Measurements from ENCODE around the gene RFX1. TPM values are rescaled to one million over a fixed set of nuclear protein-coding genes. Genes with fewer than 3 reads are reported as not detected.

RFX1 gene
- total RNA-seq, 1 experiment from 2014 or later, result 20.4 TPM

GRCh38 chr19:13952154-13952930 lies 53.8 kb downstream of the RFX1 start, which contains the start of gene DCAF15 (continued):
- TF ChIP-seq CREM (CRISPR knock-in tag; IDR thresholded peaks at IDR 0.05), result peak; percentile 68; the same call in 1 of the 2 replicates
- peak; percentile 96 for TF ChIP-seq NFYB (CRISPR knock-in tag; conservative IDR thresholded peaks at IDR 0.05; ENCODE audit: low read depth)

DNA sequence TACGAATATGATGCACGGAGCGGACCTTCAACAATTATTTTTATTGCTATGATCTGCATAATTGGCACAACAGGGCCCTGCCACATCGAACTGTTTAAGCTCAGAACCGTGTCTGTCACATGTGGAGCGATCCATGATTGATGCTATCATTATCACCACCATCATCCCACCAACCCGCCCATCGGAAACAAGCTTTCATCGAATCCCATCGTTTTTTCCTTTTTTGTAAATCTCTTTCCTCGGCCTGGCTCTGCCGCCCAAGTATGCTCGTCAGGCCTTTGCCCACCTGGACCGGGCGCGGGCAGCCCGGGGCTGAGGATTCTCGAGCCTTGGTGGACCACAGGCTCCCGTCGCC lies 54.3 kb downstream of the RFX1 start:
- CTCF ChIA-PET, result interaction anchor here (0.6 to 2.9 kb wide), 13 partner anchors 10 to 121 kb away, joined by 3 to 39 read pairs (median 13); partner anchors contain the start of genes IL27RA, MISP3 and PODNL1

DNA sequence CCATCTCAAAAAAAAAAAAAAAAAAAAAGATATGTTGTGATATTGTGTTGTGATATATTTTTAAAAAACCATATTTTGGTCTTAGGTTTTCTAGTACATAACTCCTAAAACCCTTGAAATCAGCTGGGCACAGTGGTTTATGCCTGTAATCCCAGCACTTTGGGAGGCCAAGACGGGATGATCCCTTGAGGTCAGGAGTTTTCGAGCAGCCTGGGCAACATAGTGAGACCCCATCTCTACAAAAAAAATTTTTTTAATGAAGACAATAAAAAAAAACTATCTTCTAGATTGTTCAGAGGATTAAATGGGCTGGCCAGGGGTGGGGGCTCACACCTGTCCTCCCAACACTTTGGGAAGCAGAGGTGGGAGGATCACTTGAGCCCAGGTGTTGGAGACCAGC lies 55.1 kb downstream of the RFX1 start:
- ATAC-seq (no peak), DNase-seq (ENCODE audit: low spot score) (no peak)
- no peak overlapping the region for H3K27ac Mint-ChIP-seq
- no peaks in the 10 kb centered on the region; the same call in none of the 2 replicates for H3K27me3 Mint-ChIP-seq (ENCODE audit: low read depth)
- H3K4me1 Mint-ChIP-seq, result peaks cover 8% of the 10 kb centered on the region
- no peak for TF ChIP-seq CDX4 (CRISPR knock-in tag; IDR thresholded peaks at IDR 0.05; ENCODE audit: borderline replicate concordance)
- peak; percentile 52; the same call in 1 of the 2 replicates for TF ChIP-seq ZNF121 (CRISPR knock-in tag; IDR thresholded peaks at IDR 0.05)
- H3K36me3 Mint-ChIP-seq, result peaks cover 10% of the 10 kb centered on the region; the same call in 1 of the 2 replicates
- POLR2A ChIA-PET, result no interaction called here
- H3K9me3 Mint-ChIP-seq, result no peaks in the 10 kb centered on the region
- CTCF ChIA-PET, result interaction anchor here (2.6 to 2.9 kb wide), 5 partner anchors 11 to 108 kb away, joined by 14 to 39 read pairs (median 20); partner anchors contain the start of gene IL27RA
- H3K4me3 Mint-ChIP-seq, result no peak overlapping the region

More for the DNA sequence above, 54.3 kb downstream of the RFX1 start:
- peak overlapping the region; percentile 87 for H3K4me3 Mint-ChIP-seq
- ATAC-seq (no peak), DNase-seq (ENCODE audit: low spot score) (no peak)
- TF ChIP-seq ETV6 (CRISPR knock-in tag; IDR thresholded peaks at IDR 0.05) (0 out of 2 replicates have a peak, but pooled peaks have one; percentile 19), KAT7 (CRISPR knock-in tag; IDR thresholded peaks at IDR 0.05; ENCODE audit: borderline replicate concordance) (no peak)
- no peaks in the 10 kb centered on the region; the same call in none of the 2 replicates for H3K27me3 Mint-ChIP-seq (ENCODE audit: low read depth)
- POLR2A ChIA-PET, result interaction anchor here (0.6 to 2.4 kb wide), 3 partner anchors 11 to 185 kb away, joined by 3 to 23 read pairs (median 4); partner anchors contain the start of gene ASF1B
- peaks cover 8% of the 10 kb centered on the region for H3K4me1 Mint-ChIP-seq
- H3K27ac Mint-ChIP-seq, result no peak overlapping the region
- H3K9me3 Mint-ChIP-seq, result no peaks in the 10 kb centered on the region
- peaks cover 16% of the 10 kb centered on the region for H3K36me3 Mint-ChIP-seq

DNA sequence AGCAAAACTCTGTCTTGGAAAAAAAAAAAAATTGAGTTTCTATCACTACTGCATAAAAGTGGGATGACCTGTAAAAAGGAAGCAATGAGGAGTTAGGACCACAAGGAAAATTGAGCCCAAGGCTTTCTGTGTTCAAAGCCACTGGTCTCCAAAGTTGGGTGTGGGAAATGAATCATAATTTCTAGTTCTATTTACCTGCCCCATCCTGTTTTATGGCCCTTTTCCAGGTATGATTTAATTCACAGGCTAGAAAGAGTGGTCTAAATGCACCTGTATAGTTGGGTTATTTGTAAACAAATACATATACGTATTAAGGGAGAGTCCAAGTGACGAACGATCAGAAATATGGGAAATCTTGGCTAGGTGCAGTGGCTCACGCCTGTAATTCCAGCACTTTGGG lies 59.7 kb downstream of the RFX1 start:
- Mint-ChIP-seq H3K4me1 (no peaks in the 10 kb centered on the region), H3K4me3 (no peak overlapping the region), H3K27me3 (ENCODE audit: low read depth) (no peaks in the 10 kb centered on the region; the same call in none of the 2 replicates), H3K9me3 (peaks cover 5% of the 10 kb centered on the region; the same call in 1 of the 2 replicates), H3K36me3 (no peaks in the 10 kb centered on the region), H3K27ac (no peak overlapping the region)
- no peak for DNase-seq (ENCODE audit: low spot score)
- ChIA-PET POLR2A (no interaction called here), CTCF (interaction anchor here (0.6 kb wide), 2 partner anchors 14 kb away, joined by 3 to 4 read pairs; no protein-coding TSS in a partner anchor)
- TF ChIP-seq TP53 (CRISPR knock-in tag; IDR thresholded peaks at IDR 0.05) (no peak), CDX4 (CRISPR knock-in tag; IDR thresholded peaks at IDR 0.05; ENCODE audit: borderline replicate concordance) (no peak)
- no peak for ATAC-seq

DNA sequence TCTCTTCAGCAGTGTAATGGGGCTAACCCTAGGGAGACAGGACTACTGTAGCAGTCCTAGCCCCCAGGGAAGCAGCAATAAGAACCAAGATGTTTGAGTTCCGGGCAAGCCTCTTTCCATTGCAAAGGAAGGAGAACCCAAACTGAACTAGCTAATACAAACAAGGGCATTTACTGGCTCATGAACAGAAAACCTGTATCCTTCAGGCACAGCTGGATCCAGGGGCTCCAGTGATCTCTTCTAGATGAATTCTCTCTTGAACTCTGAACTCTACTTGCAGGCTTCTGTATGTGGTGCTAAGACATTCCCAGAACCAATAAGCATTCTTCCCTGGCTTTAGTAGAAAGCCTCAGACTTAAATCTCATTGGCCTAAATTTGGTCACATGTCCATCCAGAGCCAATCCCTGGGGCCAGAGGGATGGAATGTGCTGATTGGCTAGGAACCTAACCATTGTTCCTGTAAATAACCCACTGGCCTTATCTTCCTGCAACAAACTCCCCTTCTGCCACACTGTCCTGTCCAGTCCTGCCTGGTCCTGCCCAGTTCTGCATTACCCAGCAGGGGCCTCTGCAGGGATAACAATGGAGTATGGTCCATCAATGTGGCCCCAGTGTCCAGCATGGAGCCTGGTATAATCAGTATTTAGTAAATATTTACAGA lies 64.0 kb downstream of the RFX1 start:
- CTCF ChIA-PET, result no interaction called here
- peaks cover 5% of the 10 kb centered on the region; the same call in 1 of the 2 replicates for H3K9me3 Mint-ChIP-seq
- no peak for ATAC-seq

More for the DNA sequence above, 64.0 kb downstream of the RFX1 start:
- POLR2A ChIA-PET, result no interaction called here
- no peak overlapping the region for H3K27ac Mint-ChIP-seq
- no peaks in the 10 kb centered on the region; the same call in 1 of the 2 replicates for H3K27me3 Mint-ChIP-seq (ENCODE audit: low read depth)
- H3K4me1 Mint-ChIP-seq, result peaks cover 5% of the 10 kb centered on the region
- no peak for DNase-seq (ENCODE audit: low spot score)
- TF ChIP-seq, protein P1, sequence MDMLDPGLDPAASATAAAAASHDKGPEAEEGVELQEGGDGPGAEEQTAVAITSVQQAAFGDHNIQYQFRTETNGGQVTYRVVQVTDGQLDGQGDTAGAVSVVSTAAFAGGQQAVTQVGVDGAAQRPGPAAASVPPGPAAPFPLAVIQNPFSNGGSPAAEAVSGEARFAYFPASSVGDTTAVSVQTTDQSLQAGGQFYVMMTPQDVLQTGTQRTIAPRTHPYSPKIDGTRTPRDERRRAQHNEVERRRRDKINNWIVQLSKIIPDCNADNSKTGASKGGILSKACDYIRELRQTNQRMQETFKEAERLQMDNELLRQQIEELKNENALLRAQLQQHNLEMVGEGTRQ (CRISPR knock-in tag; IDR thresholded peaks at IDR 0.05), result peak; percentile 66
- 0 out of 2 replicates have a peak, but pooled peaks have one; percentile 44 for TF ChIP-seq ZNF121 (CRISPR knock-in tag; IDR thresholded peaks at IDR 0.05)
- no peak for TF ChIP-seq ZBTB43 (CRISPR knock-in tag; IDR thresholded peaks at IDR 0.05)
- TF ChIP-seq USF1 (CRISPR knock-in tag; IDR thresholded peaks at IDR 0.05), result peak; percentile 30; the same call in 1 of the 2 replicates
- TF ChIP-seq FOXJ3 (CRISPR knock-in tag; IDR thresholded peaks at IDR 0.05; ENCODE audit: borderline replicate concordance), result no peak
- no peak overlapping the region for H3K4me3 Mint-ChIP-seq
- no peaks in the 10 kb centered on the region for H3K36me3 Mint-ChIP-seq
